ENCODE results near the gene CAMK1G. TPM values are rescaled to one million over a fixed set of nuclear protein-coding genes. Genes with fewer than 3 reads are reported as not detected.

Gene CAMK1G
- polyA plus RNA-seq (ENCODE audit: low read depth in 6 of 6) = not detected

- no peaks in the 10 kb centered on the region for H3K4me1 Mint-ChIP-seq
- ATAC-seq (ENCODE audit: low read depth in 2 of 2) = no peak
- no peak within 1 kb of the TSS for H3K27ac Mint-ChIP-seq
- H3K27me3 Mint-ChIP-seq = peaks cover 6 to 25% (median 7%) of the 10 kb centered on the region in 3 donors
- no peak for DNase-seq
- peaks cover 0 to 2% (median 0%) of the 10 kb centered on the region in 7 donors for H3K9me3 Mint-ChIP-seq
- H3K4me3 Mint-ChIP-seq = no peak within 1 kb of the TSS
- H3K36me3 Mint-ChIP-seq = no peaks in the 10 kb centered on the region
These were observed at the start of gene CAMK1G for GRCh38 chr1:209583408-209583807. TSS of gene CAMK1G (plus strand) at chr1:209583714. CDS start at chr1:209594984, 11,270 bp downstream.

GRCh38 chr1:209534496-209535250 lies 48.8 kb upstream of the CAMK1G start:
- Mint-ChIP-seq H3K27me3 (peaks cover 27 to 42% (median 37%) of the 10 kb centered on the region in 3 donors), H3K4me1 (peaks cover 0 to 3% (median 0%) of the 10 kb centered on the region in 3 donors), H3K9me3 (no peaks in the 10 kb centered on the region), H3K36me3 (no peaks in the 10 kb centered on the region), H3K27ac (no peak overlapping the region), H3K4me3 (no peak overlapping the region)
- ATAC-seq (ENCODE audit: low read depth in 2 of 2) (peak in 1 of 2 donors; percentile 16), DNase-seq (no peak)

- no peaks in the 10 kb centered on the region for H3K36me3 Mint-ChIP-seq
- H3K27me3 Mint-ChIP-seq = peaks cover 26 to 44% (median 35%) of the 10 kb centered on the region in 3 donors
- H3K9me3 Mint-ChIP-seq = no peaks in the 10 kb centered on the region
- H3K4me1 Mint-ChIP-seq = peaks cover 0 to 3% (median 0%) of the 10 kb centered on the region in 3 donors
- H3K4me3 Mint-ChIP-seq = no peak overlapping the region
- ATAC-seq (ENCODE audit: low read depth in 2 of 2) (no peak), DNase-seq (no peak)
- no peak overlapping the region for H3K27ac Mint-ChIP-seq
These were observed 46.7 kb upstream of the CAMK1G start for GRCh38 chr1:209536843-209537242.

- H3K27me3 Mint-ChIP-seq = peaks cover 33 to 48% (median 38%) of the 10 kb centered on the region in 3 donors
- no peak for ATAC-seq (ENCODE audit: low read depth in 2 of 2)
- H3K4me1 Mint-ChIP-seq = peaks cover 0 to 3% (median 0%) of the 10 kb centered on the region in 3 donors
These were observed 46.0 kb upstream of the CAMK1G start for GRCh38 chr1:209537336-209538114.

GRCh38 chr1:209539576-209539975 lies 43.9 kb upstream of the CAMK1G start:
- Mint-ChIP-seq H3K27ac (no peak overlapping the region), H3K9me3 (no peaks in the 10 kb centered on the region), H3K27me3 (peaks cover 40 to 57% (median 42%) of the 10 kb centered on the region in 3 donors), H3K4me3 (no peak overlapping the region), H3K36me3 (no peaks in the 10 kb centered on the region), H3K4me1 (peaks cover 0 to 3% (median 0%) of the 10 kb centered on the region in 3 donors)
- ATAC-seq (ENCODE audit: low read depth in 2 of 2) (no peak), DNase-seq (no peak)

More at GRCh38 chr1:209537336-209538114, 46.0 kb upstream of the CAMK1G start:
- H3K4me3 Mint-ChIP-seq = no peak overlapping the region
- H3K27ac Mint-ChIP-seq = no peak overlapping the region
- no peak for DNase-seq
- no peaks in the 10 kb centered on the region for H3K36me3 Mint-ChIP-seq
- no peaks in the 10 kb centered on the region for H3K9me3 Mint-ChIP-seq

GRCh38 chr1:209542585-209542984 lies 40.9 kb upstream of the CAMK1G start:
- Mint-ChIP-seq H3K9me3 (no peaks in the 10 kb centered on the region), H3K27me3 (peaks cover 39 to 61% (median 45%) of the 10 kb centered on the region in 3 donors), H3K36me3 (no peaks in the 10 kb centered on the region), H3K4me1 (no peaks in the 10 kb centered on the region), H3K27ac (no peak overlapping the region), H3K4me3 (no peak overlapping the region)
- DNase-seq (no peak), ATAC-seq (ENCODE audit: low read depth in 2 of 2) (no peak)

GRCh38 chr1:209544098-209544497 lies 39.4 kb upstream of the CAMK1G start:
- no peaks in the 10 kb centered on the region for H3K4me1 Mint-ChIP-seq
- no peak for DNase-seq
- H3K4me3 Mint-ChIP-seq = no peak overlapping the region
- H3K36me3 Mint-ChIP-seq = no peaks in the 10 kb centered on the region
- H3K27ac Mint-ChIP-seq = no peak overlapping the region
- no peaks in the 10 kb centered on the region for H3K9me3 Mint-ChIP-seq
- H3K27me3 Mint-ChIP-seq = peaks cover 24 to 51% (median 32%) of the 10 kb centered on the region in 3 donors
- no peak for ATAC-seq (ENCODE audit: low read depth in 2 of 2)

- H3K27me3 Mint-ChIP-seq = peaks cover 29 to 54% (median 31%) of the 10 kb centered on the region in 3 donors
These were observed 38.1 kb upstream of the CAMK1G start for GRCh38 chr1:209545423-209545822.

GRCh38 chr1:209546390-209547085 lies 37.0 kb upstream of the CAMK1G start:
- ATAC-seq (ENCODE audit: low read depth in 2 of 2) = no peak
- no peak overlapping the region for H3K27ac Mint-ChIP-seq

More at GRCh38 chr1:209545423-209545822, 38.1 kb upstream of the CAMK1G start:
- H3K4me1 Mint-ChIP-seq = no peaks in the 10 kb centered on the region
- H3K4me3 Mint-ChIP-seq = no peak overlapping the region
- ATAC-seq (ENCODE audit: low read depth in 2 of 2) (no peak), DNase-seq (no peak)
- no peak overlapping the region for H3K27ac Mint-ChIP-seq
- no peaks in the 10 kb centered on the region for H3K36me3 Mint-ChIP-seq
- no peaks in the 10 kb centered on the region for H3K9me3 Mint-ChIP-seq

GRCh38 chr1:209547626-209548025 lies 35.9 kb upstream of the CAMK1G start:
- no peaks in the 10 kb centered on the region for H3K9me3 Mint-ChIP-seq

More at GRCh38 chr1:209546390-209547085, 37.0 kb upstream of the CAMK1G start:
- no peaks in the 10 kb centered on the region for H3K36me3 Mint-ChIP-seq
- H3K4me3 Mint-ChIP-seq = no peak overlapping the region
- no peak for DNase-seq
- H3K27me3 Mint-ChIP-seq = peaks cover 20 to 43% (median 23%) of the 10 kb centered on the region in 3 donors
- H3K4me1 Mint-ChIP-seq = no peaks in the 10 kb centered on the region
- H3K9me3 Mint-ChIP-seq = no peaks in the 10 kb centered on the region

GRCh38 chr1:209549443-209550205 lies 33.9 kb upstream of the CAMK1G start:
- DNase-seq (no peak), ATAC-seq (ENCODE audit: low read depth in 2 of 2) (no peak)
- no peak overlapping the region for H3K4me3 Mint-ChIP-seq
- no peaks in the 10 kb centered on the region for H3K9me3 Mint-ChIP-seq
- H3K27ac Mint-ChIP-seq = no peak overlapping the region
- H3K4me1 Mint-ChIP-seq = no peaks in the 10 kb centered on the region
- peaks cover 10 to 35% (median 14%) of the 10 kb centered on the region in 3 donors for H3K27me3 Mint-ChIP-seq
- no peaks in the 10 kb centered on the region for H3K36me3 Mint-ChIP-seq

More at GRCh38 chr1:209547626-209548025, 35.9 kb upstream of the CAMK1G start:
- no peak for DNase-seq
- no peak for ATAC-seq (ENCODE audit: low read depth in 2 of 2)
- Mint-ChIP-seq H3K36me3 (no peaks in the 10 kb centered on the region), H3K27ac (no peak overlapping the region), H3K4me3 (no peak overlapping the region), H3K27me3 (peaks cover 16 to 42% (median 19%) of the 10 kb centered on the region in 3 donors), H3K4me1 (no peaks in the 10 kb centered on the region)

- Mint-ChIP-seq H3K27ac (no peak overlapping the region), H3K9me3 (no peaks in the 10 kb centered on the region), H3K4me3 (no peak overlapping the region), H3K4me1 (no peaks in the 10 kb centered on the region), H3K36me3 (no peaks in the 10 kb centered on the region), H3K27me3 (peaks cover 10 to 26% (median 14%) of the 10 kb centered on the region in 3 donors)
- DNase-seq (no peak), ATAC-seq (ENCODE audit: low read depth in 2 of 2) (no peak)
These were observed 33.0 kb upstream of the CAMK1G start for GRCh38 chr1:209550519-209550918.

Measured in naive B cell (primary cell).